Activated naive CD4-positive, alpha-beta T cell (primary cell): Measurements from ENCODE around the gene NAGA.
"Not testable (repeated sequence)": the region's sequence is repeated elsewhere in the genome, so short reads cannot be mapped to it uniquely, and the experiment has no call there.

ENCODE experiments used
- DNase-seq, 4 experiments: peaks; one replicate each; lab custom pipeline; 2025; lab: John Stamatoyannopoulos, UW

NAGA gene

GRCh38 chr22:42070517-42071422 is at the start of gene NAGA:
Gene NAGA, minus strand, starts transcription at chr22:42070812. Its CDS starts 515 bp downstream, at chr22:42070297.
- peak; percentile 63 to 81 (median 74) for DNase-seq

- no peak for DNase-seq
These were observed 46.3 kb upstream of the NAGA start for GRCh38 chr22:42116848-42117424.

- DNase-seq = not testable (repeated sequence)
These were observed 44.8 kb upstream of the NAGA start for GRCh38 chr22:42115420-42115830.

GRCh38 chr22:42114721-42115120 is 44.1 kb upstream of the NAGA start:
- no peak for DNase-seq

- not testable (repeated sequence) for DNase-seq
These were observed 42.2 kb upstream of the NAGA start for GRCh38 chr22:42112793-42113192.

- DNase-seq = no peak
These were observed 41.2 kb upstream of the NAGA start for GRCh38 chr22:42111798-42112197.

- DNase-seq = no peak
These were observed 38.2 kb upstream of the NAGA start for GRCh38 chr22:42108848-42109247.

GRCh38 chr22:42104332-42104860 is 33.8 kb upstream of the NAGA start:
- DNase-seq = not testable (repeated sequence)

- DNase-seq = no peak
These were observed 30.6 kb upstream of the NAGA start for GRCh38 chr22:42101199-42101598.

- no peak for DNase-seq
These were observed 20.8 kb upstream of the NAGA start for GRCh38 chr22:42091455-42091782.

- peak; percentile 93 to 96 (median 94) for DNase-seq
These were observed 20.2 kb upstream of the NAGA start, which contains the start of gene NDUFA6 for GRCh38 chr22:42090596-42091454. Gene NDUFA6, minus strand, starts transcription at chr22:42090772. Its CDS starts 28 bp downstream, at chr22:42090744.

GRCh38 chr22:42086051-42086450 is 15.4 kb upstream of the NAGA start:
- DNase-seq = no peak

GRCh38 chr22:42084874-42085273 is 14.3 kb upstream of the NAGA start:
- DNase-seq = no peak

GRCh38 chr22:42083119-42083518 is 12.5 kb upstream of the NAGA start:
- no peak for DNase-seq

- DNase-seq = no peak
These were observed 9.7 kb upstream of the NAGA start for GRCh38 chr22:42080287-42080686.

GRCh38 chr22:42079319-42080251 is 9.0 kb upstream of the NAGA start, which contains the start of gene SMDT1:
Gene SMDT1, plus strand, starts transcription at chr22:42079700. Its CDS starts 69 bp downstream, at chr22:42079769.
- peak; percentile 96 to 97 (median 96) for DNase-seq

- peak in 1 of 4 experiments; percentile 46 for DNase-seq
These were observed 8.1 kb upstream of the NAGA start for GRCh38 chr22:42078469-42079318.

- no peak for DNase-seq
These were observed 7.0 kb upstream of the NAGA start for GRCh38 chr22:42077486-42078125.

- DNase-seq = no peak
These were observed 6.3 kb upstream of the NAGA start for GRCh38 chr22:42076764-42077485.
